ENCODE results near the gene BEGAIN.

Gene BEGAIN

GRCh38 chr14:100568164-100568997 is 18.8 kb downstream of the BEGAIN start:
- DNase-seq: no peak
- TF ChIP-seq GATA1 (IDR thresholded peaks at IDR 0.05; ENCODE audit: low read depth, low read length): no peak
- TF ChIP-seq POLR2A (IDR thresholded peaks at IDR 0.05; ENCODE audit: low read length): no peak

- TF ChIP-seq POLR2A (IDR thresholded peaks at IDR 0.05; ENCODE audit: low read length): no peak
- no peak for TF ChIP-seq GATA1 (IDR thresholded peaks at IDR 0.05; ENCODE audit: low read depth, low read length)
- DNase-seq: no peak
Measured at GRCh38 chr14:100567877-100568163, 19.4 kb downstream of the BEGAIN start.

GRCh38 chr14:100567009-100567876 is 20.0 kb downstream of the BEGAIN start:
- no peak for DNase-seq
- TF ChIP-seq POLR2A (IDR thresholded peaks at IDR 0.05; ENCODE audit: low read length) (no peak), GATA1 (IDR thresholded peaks at IDR 0.05; ENCODE audit: low read depth, low read length) (no peak)

DNA sequence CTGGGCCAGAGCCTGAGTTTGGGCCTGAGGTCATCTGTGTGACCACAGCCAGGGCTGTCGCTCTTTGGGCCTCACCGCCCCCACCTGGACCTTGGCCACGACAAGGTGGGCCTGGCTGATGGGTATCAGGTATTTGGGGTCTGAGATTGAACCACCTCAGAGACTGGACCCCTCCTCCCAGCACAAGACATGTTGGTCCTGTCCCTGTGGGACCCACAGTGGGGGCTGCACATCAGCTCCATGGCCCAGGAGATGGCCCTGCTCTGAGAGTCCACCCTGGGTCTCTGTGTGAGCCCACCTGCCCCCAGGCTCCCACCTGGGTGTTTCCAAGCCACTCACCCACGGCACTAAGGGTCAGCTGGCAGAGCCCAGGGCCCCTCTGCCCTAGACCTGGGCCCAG is 20.6 kb downstream of the BEGAIN start:
- DNase-seq: no peak

GRCh38 chr14:100566119-100566518 is 21.1 kb downstream of the BEGAIN start:
- TF ChIP-seq POLR2A (IDR thresholded peaks at IDR 0.05; ENCODE audit: low read length) (no peak), GATA1 (IDR thresholded peaks at IDR 0.05; ENCODE audit: low read depth, low read length) (no peak)
- no peak for DNase-seq

More for the DNA sequence above, 20.6 kb downstream of the BEGAIN start:
- no peak for TF ChIP-seq GATA1 (IDR thresholded peaks at IDR 0.05; ENCODE audit: low read depth, low read length)
- TF ChIP-seq POLR2A (IDR thresholded peaks at IDR 0.05; ENCODE audit: low read length): no peak

- no peak for DNase-seq
- TF ChIP-seq GATA1 (IDR thresholded peaks at IDR 0.05; ENCODE audit: low read depth, low read length) (no peak), POLR2A (IDR thresholded peaks at IDR 0.05; ENCODE audit: low read length) (no peak)
Measured at GRCh38 chr14:100565650-100566049, 21.6 kb downstream of the BEGAIN start.

GRCh38 chr14:100564512-100564911 is 22.7 kb downstream of the BEGAIN start:
- TF ChIP-seq POLR2A (IDR thresholded peaks at IDR 0.05; ENCODE audit: low read length) (no peak), GATA1 (IDR thresholded peaks at IDR 0.05; ENCODE audit: low read depth, low read length) (no peak)
- no peak for DNase-seq

GRCh38 chr14:100562751-100563150 is 24.5 kb downstream of the BEGAIN start:
- DNase-seq: no peak
- TF ChIP-seq POLR2A (IDR thresholded peaks at IDR 0.05; ENCODE audit: low read length): no peak
- no peak for TF ChIP-seq GATA1 (IDR thresholded peaks at IDR 0.05; ENCODE audit: low read depth, low read length)

GRCh38 chr14:100561005-100561404 is 26.2 kb downstream of the BEGAIN start:
- no peak for DNase-seq
- TF ChIP-seq POLR2A (IDR thresholded peaks at IDR 0.05; ENCODE audit: low read length): no peak
- no peak for TF ChIP-seq GATA1 (IDR thresholded peaks at IDR 0.05; ENCODE audit: low read depth, low read length)

DNA sequence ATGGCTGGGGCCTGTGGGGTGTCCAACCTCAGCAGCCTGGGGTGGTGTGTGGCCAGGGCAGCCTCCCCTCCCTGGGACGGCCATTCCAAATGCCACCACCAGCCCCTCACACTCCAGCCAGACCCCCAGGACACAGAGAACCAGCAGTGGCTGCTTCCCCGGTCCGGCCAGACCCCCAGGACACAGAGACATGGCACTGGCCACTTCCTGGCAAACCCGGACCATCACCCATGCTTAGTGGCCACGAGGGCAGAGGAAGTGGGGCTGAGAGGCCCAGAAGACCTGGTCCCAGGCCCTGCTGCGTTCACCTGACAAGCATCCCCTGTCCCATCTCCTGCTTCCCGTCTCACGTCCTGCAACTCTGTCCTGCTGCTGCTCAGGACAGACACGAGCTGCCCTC is 26.7 kb downstream of the BEGAIN start:
- no peak for DNase-seq
- TF ChIP-seq POLR2A (IDR thresholded peaks at IDR 0.05; ENCODE audit: low read length) (no peak), GATA1 (IDR thresholded peaks at IDR 0.05; ENCODE audit: low read depth, low read length) (no peak)

DNA sequence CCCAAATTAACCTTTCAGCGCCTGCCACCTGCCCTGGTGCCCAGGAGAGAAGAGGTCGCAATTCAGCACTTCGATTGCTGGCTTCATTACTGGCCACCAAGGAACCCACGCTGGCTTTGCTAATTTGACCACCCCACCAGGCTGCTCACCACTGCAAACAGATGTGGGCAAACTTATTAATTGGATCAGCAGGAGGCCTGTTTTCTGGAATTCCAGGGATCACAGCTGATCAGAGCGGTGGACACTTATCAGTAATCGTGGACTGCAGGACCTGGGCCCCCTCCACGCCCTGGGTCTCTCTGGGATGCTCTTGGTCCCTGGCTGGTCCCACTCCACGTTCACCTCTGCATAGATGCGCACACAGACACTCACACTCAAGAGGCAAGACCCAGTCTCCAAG is 27.8 kb downstream of the BEGAIN start:
- DNase-seq: no peak
- TF ChIP-seq GATA1 (IDR thresholded peaks at IDR 0.05; ENCODE audit: low read depth, low read length) (no peak), POLR2A (IDR thresholded peaks at IDR 0.05; ENCODE audit: low read length) (no peak)

- no peak for TF ChIP-seq POLR2A (IDR thresholded peaks at IDR 0.05; ENCODE audit: low read length)
- no peak for TF ChIP-seq GATA1 (IDR thresholded peaks at IDR 0.05; ENCODE audit: low read depth, low read length)
- no peak for DNase-seq
Measured at GRCh38 chr14:100558966-100559365, 28.3 kb downstream of the BEGAIN start.

- TF ChIP-seq POLR2A (IDR thresholded peaks at IDR 0.05; ENCODE audit: low read length) (no peak), GATA1 (IDR thresholded peaks at IDR 0.05; ENCODE audit: low read depth, low read length) (no peak)
- DNase-seq: no peak
Measured at GRCh38 chr14:100558226-100558625, 29.0 kb downstream of the BEGAIN start.

- no peak for TF ChIP-seq POLR2A (IDR thresholded peaks at IDR 0.05; ENCODE audit: low read length)
- no peak for TF ChIP-seq GATA1 (IDR thresholded peaks at IDR 0.05; ENCODE audit: low read depth, low read length)
- no peak for DNase-seq
Measured at GRCh38 chr14:100557658-100558057, 29.6 kb downstream of the BEGAIN start.
